HL-60 (cell line): ENCODE measurements around the gene CABLES2.

Source experiments
- DNase-seq, 2 experiments: peaks; one replicate each; pipeline ENCODE4 v3.0.0-alpha.2; 2010 to 2020; ENCODE audit warnings: low read depth in 1 of 2, low spot score in 1 of 2
- H3K27ac ChIP-seq: fragments of 250-450 bp; sonication (Bioruptor Pico); replicated peaks from 2 replicates; pipeline ENCODE4 v1.5.1; 2020; ENCODE audit warnings: mild to moderate bottlenecking, moderate library complexity
- H3K27me3 ChIP-seq: fragments of 250-450 bp; sonication (Bioruptor Pico); 2 replicates; pipeline ENCODE4 v1.5.1; 2021; ENCODE audit warnings: mild to moderate bottlenecking, moderate library complexity; ENCODE audit not compliant: insufficient read depth, poor library complexity, severe bottlenecking
- H3K4me3 ChIP-seq: replicated peaks from 2 replicates; pipeline ENCODE4 v1.5.1; 2011; ENCODE audit warnings: mild to moderate bottlenecking, control low read depth, low read length; ENCODE audit not compliant: insufficient read depth
- GABPA ChIP-seq: IDR thresholded peaks from 2 replicates; pipeline ENCODE4 v1.6.1; 2012; ENCODE audit warnings: low read depth
- POLR2AphosphoS5 ChIP-seq: IDR thresholded peaks from 2 replicates; pipeline ENCODE4 v1.6.1; 2012; ENCODE audit warnings: low read depth
- SPI1 ChIP-seq: IDR thresholded peaks from 2 replicates; pipeline ENCODE4 v1.6.1; 2012; ENCODE audit warnings: low read depth, mild to moderate bottlenecking, borderline replicate concordance
- TF ChIP-seq, protein P1 (sequence below): IDR thresholded peaks from 2 replicates; pipeline ENCODE4 v1.6.1; 2012; ENCODE audit warnings: low read depth; ENCODE audit not compliant: insufficient replicate concordance
- TF ChIP-seq, protein P2 (sequence below): IDR thresholded peaks from one replicate; pipeline ENCODE4 v1.5.1; 2011; ENCODE audit warnings: low read length, control low read depth, inconsistent platforms; ENCODE audit not compliant: insufficient read depth

The CABLES2 gene

DNA sequence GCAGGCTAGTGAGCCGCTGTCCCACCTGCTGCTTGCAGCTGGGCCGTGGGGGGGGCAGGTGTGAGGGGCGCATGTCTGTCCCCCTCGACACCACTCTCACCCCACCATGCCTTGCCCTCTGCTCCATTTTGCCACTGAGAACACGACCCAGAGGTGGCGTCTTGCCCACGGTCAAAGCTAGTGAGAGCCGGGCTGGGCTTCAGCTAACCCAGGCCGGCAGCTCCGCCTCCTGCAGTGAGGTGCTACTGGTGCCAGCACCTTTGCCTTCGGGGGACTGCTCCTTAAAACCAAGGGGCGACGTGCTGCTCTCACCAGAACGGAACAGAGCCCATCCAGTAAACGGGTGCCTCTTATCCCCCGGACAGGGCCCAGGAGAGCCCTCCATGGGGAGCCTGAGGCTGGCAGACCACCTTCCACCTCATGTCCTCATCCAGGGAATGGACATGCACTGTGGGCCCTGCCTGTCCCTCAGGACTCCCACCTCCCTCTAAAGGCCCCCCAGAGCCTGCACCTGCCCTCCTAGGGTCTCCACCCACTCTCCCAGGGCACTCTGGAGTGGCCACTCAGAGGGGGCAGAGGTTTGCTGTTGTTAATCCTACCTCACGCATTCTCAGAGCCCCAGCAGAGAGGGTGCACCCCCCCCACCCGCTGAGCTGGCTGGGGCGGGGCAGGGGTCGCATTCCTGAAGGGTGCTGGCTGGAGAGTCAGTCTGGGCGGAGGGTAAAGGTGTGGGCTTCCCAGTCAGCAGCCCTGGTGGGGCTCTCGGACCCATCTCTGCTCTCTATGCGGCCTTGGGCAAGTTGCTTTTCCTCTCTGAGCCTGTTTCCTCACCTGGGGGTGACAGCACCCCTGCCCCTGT lies 17.4 kb upstream of the CABLES2 start:
- H3K27me3 ChIP-seq = peaks cover 4% of the 10 kb centered on the region
- TF ChIP-seq, protein P1, sequence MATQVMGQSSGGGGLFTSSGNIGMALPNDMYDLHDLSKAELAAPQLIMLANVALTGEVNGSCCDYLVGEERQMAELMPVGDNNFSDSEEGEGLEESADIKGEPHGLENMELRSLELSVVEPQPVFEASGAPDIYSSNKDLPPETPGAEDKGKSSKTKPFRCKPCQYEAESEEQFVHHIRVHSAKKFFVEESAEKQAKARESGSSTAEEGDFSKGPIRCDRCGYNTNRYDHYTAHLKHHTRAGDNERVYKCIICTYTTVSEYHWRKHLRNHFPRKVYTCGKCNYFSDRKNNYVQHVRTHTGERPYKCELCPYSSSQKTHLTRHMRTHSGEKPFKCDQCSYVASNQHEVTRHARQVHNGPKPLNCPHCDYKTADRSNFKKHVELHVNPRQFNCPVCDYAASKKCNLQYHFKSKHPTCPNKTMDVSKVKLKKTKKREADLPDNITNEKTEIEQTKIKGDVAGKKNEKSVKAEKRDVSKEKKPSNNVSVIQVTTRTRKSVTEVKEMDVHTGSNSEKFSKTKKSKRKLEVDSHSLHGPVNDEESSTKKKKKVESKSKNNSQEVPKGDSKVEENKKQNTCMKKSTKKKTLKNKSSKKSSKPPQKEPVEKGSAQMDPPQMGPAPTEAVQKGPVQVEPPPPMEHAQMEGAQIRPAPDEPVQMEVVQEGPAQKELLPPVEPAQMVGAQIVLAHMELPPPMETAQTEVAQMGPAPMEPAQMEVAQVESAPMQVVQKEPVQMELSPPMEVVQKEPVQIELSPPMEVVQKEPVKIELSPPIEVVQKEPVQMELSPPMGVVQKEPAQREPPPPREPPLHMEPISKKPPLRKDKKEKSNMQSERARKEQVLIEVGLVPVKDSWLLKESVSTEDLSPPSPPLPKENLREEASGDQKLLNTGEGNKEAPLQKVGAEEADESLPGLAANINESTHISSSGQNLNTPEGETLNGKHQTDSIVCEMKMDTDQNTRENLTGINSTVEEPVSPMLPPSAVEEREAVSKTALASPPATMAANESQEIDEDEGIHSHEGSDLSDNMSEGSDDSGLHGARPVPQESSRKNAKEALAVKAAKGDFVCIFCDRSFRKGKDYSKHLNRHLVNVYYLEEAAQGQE = no peak
- TF ChIP-seq SPI1 = no peak
- TF ChIP-seq, protein P2, sequence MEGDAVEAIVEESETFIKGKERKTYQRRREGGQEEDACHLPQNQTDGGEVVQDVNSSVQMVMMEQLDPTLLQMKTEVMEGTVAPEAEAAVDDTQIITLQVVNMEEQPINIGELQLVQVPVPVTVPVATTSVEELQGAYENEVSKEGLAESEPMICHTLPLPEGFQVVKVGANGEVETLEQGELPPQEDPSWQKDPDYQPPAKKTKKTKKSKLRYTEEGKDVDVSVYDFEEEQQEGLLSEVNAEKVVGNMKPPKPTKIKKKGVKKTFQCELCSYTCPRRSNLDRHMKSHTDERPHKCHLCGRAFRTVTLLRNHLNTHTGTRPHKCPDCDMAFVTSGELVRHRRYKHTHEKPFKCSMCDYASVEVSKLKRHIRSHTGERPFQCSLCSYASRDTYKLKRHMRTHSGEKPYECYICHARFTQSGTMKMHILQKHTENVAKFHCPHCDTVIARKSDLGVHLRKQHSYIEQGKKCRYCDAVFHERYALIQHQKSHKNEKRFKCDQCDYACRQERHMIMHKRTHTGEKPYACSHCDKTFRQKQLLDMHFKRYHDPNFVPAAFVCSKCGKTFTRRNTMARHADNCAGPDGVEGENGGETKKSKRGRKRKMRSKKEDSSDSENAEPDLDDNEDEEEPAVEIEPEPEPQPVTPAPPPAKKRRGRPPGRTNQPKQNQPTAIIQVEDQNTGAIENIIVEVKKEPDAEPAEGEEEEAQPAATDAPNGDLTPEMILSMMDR = no peak
- TF ChIP-seq GABPA = no peak
- TF ChIP-seq POLR2AphosphoS5 = no peak
- no peak for DNase-seq
- H3K4me3 ChIP-seq = no peak overlapping the region
- no peak overlapping the region for H3K27ac ChIP-seq

DNA sequence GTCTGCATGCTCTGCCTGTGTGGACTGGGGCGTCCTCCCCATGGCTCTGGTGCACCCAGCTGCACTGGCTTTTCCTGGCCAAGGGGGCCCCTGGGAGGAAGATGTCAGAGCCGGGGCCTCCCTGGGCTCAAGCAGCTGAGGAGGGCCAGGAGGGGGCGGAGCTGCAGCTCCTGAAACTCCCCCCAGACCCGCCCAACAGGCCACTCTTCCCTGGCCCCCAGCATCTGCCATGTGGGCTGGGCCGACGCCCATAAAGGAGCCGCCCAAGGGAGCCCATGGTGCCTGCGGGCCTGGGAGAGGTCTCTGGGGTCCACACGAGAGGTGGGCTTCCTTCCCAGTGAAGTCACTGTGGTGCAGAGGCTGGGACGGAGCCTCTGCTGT lies 16.2 kb upstream of the CABLES2 start:
- TF ChIP-seq GABPA = no peak
- TF ChIP-seq SPI1 = no peak
- TF ChIP-seq, protein P2 = no peak
- TF ChIP-seq POLR2AphosphoS5 = no peak
- TF ChIP-seq, protein P1 = no peak
- Histone ChIP-seq H3K4me3 (no peak overlapping the region), H3K27ac (no peak overlapping the region), H3K27me3 (peaks cover 5% of the 10 kb centered on the region)
- DNase-seq = no peak

DNA sequence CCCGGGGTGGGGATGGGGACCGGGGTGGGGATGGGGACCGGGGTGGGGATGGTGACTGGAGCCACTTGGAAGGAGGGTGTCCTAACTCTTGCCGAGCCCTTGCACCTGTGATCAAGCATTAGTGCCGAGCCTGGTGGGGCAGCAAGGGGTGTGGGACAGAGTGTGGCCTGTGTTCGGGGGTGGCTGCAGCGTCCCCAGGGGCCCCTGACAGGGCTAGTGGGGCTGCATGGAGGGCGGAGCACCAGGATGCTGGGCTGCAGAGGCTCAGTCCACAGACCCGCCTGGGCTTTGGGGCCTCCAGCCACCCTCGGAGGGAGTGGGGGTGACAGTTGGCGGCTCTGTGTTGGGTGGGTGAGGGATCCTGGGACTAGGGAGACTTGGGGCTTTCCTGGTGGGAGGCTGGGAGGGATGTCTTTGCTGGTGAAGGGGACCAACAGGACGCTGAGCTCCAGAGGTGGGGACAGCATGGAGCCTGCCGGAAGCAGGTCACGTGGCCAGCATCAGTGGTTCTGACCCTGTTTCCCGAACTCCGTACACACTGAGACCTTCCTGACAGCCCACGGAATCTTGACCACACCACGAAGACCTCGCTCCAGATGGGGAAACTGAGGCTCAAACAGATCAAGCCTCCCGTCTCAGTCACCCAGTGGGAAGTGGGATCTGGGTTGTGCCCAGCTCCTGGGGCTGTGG lies 15.7 kb upstream of the CABLES2 start:
- peaks cover 8% of the 10 kb centered on the region for H3K27me3 ChIP-seq
- no peak for DNase-seq
- no peak overlapping the region for H3K27ac ChIP-seq
- H3K4me3 ChIP-seq = no peak overlapping the region
- TF ChIP-seq, protein P2 = no peak
- TF ChIP-seq, protein P1 = no peak
- TF ChIP-seq POLR2AphosphoS5 = no peak
- no peak for TF ChIP-seq SPI1
- no peak for TF ChIP-seq GABPA
